Activated T-cell treated with anti-CD3 and anti-CD28 coated beads, Interleukin-2, amount 50 U/mL, for 72 hours (primary cell): ENCODE results near the gene DYDC1. TPM values are rescaled to one million over a fixed set of nuclear protein-coding genes. Genes with fewer than 3 reads are reported as not detected.
"Not testable (repeated sequence)": the region's sequence is repeated elsewhere in the genome, so short reads cannot be mapped to it uniquely, and the experiment has no call there.

ENCODE experiments used
- ATAC-seq, 2 donors: fragments of 150-1000 bp; cut with Tn5 transposase; replicated peaks in 1 of 2; 2 replicates each; pipeline ENCODE4 v1.10.0; 2021; ENCODE audit warnings: moderate library complexity in 2 of 2, mild to moderate bottlenecking in 1 of 2
- DNase-seq, 2 donors: peaks; one replicate each; pipeline ENCODE4 v3.0.0; 2021 to 2022; ENCODE audit warnings: mixed read lengths in 1 of 2
- H3K27ac Mint-ChIP-seq: one replicate; pipeline ENCODE4 v1.8.0; 2022; ENCODE audit warnings: mild to moderate bottlenecking, moderate library complexity, mixed read lengths
- H3K27me3 Mint-ChIP-seq: one replicate; pipeline ENCODE4 v1.8.0; 2022; ENCODE audit warnings: low read depth, mixed read lengths
- H3K36me3 Mint-ChIP-seq, 2 donors: one replicate each; pipeline ENCODE4 v1.8.0; 2022; ENCODE audit warnings: mixed read lengths in 2 of 2, mild to moderate bottlenecking in 1 of 2; ENCODE audit not compliant: insufficient read depth in 2 of 2
- H3K4me1 Mint-ChIP-seq: one replicate; pipeline ENCODE4 v1.8.0; 2022; ENCODE audit warnings: low read depth, mixed read lengths
- H3K4me3 Mint-ChIP-seq, 2 donors: one replicate each; pipeline ENCODE4 v1.8.0; 2022; ENCODE audit warnings: mild to moderate bottlenecking in 2 of 2, mixed read lengths in 2 of 2, moderate library complexity in 2 of 2
- H3K9me3 Mint-ChIP-seq, 2 donors: one replicate each; pipeline ENCODE4 v1.8.0; 2022; ENCODE audit warnings: mixed read lengths in 2 of 2
- total RNA-seq, 2 donors: library from RNA; stranded (reverse); gene quantifications; one replicate each; pipeline ENCODE4 v1.2.3, GENCODE V29; 2022

Gene DYDC1
- total RNA-seq, 2 donors from 2014 or later = not detected

DNA sequence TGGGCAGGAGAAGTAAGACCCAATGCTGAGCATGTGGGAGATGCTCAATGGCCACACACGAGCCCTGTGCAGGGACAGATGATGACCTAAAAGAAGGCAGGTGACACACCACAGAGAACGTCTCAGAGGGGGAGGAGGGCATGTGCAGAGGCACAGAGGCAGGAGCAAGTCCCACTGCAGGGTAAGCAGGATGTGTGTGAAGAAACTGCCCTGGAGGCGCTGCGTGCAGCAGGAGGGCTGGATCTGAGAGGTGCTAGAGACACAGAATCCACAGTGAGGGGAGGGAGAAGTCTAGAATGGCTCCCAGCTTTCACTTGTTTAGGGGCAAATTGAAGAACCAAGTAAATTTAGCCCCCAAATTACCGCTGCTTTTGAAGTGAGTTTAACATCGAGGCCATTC is 14.9 kb upstream of the DYDC1 start:
- Mint-ChIP-seq H3K4me1 (no peaks in the 10 kb centered on the region), H3K27me3 (no peaks in the 10 kb centered on the region), H3K4me3 (no peak overlapping the region), H3K9me3 (peaks cover 2 to 8% of the 10 kb centered on the region in 2 donors), H3K36me3 (peaks cover 4 to 9% of the 10 kb centered on the region in 2 donors), H3K27ac (no peak overlapping the region)
- no peak for DNase-seq
- ATAC-seq = no peak

DNA sequence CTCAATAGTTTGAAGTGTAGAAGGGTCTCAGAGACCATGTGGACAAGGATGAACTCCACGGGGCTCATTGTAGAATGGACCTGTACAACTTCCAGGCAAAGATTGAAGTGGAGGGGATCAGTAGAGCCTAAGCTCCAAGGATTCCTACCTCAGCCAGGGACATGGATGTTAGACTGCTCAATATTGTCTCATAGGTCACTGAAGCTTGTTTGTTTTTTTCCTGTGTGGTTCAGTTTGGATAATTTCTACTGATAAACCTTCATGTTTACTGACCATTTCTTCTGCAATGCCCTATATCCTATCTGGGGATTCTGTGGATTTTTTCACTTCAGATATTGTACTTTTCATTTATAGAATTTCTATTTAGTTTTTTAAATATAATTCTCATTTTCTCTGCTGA is 9.0 kb upstream of the DYDC1 start:
- Mint-ChIP-seq H3K27ac (no peak overlapping the region), H3K36me3 (peaks cover 4 to 11% of the 10 kb centered on the region in 2 donors), H3K9me3 (peaks cover 2 to 8% of the 10 kb centered on the region in 2 donors), H3K4me1 (no peaks in the 10 kb centered on the region), H3K4me3 (no peak overlapping the region), H3K27me3 (no peaks in the 10 kb centered on the region)
- DNase-seq = no peak
- no peak for ATAC-seq

DNA sequence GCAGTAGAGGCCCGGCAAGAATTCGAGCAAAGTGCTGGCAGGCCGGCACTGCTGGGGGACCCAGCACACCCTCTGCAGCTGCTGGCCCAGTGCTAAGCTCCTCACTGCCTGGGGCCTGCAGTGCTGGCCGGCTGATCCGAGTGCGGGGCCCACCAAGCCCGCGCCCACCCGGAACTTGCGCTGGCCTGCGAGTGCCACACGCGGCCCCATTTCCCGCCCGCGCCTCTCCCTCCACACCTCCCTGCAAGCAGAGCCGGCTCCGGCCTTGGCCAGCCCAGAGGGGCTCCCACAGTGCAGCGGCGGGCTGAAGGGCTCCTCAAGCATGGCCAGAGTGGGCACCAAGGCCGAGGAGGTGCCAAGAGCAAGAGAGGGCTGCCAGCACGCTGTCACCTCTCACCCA is 3.1 kb upstream of the DYDC1 start:
- Mint-ChIP-seq H3K9me3 (no peaks in the 10 kb centered on the region), H3K36me3 (no peaks in the 10 kb centered on the region), H3K27ac (no peak overlapping the region), H3K4me1 (no peaks in the 10 kb centered on the region), H3K27me3 (peaks cover 39% of the 10 kb centered on the region), H3K4me3 (no peak overlapping the region)
- no peak for DNase-seq
- ATAC-seq = no peak

DNA sequence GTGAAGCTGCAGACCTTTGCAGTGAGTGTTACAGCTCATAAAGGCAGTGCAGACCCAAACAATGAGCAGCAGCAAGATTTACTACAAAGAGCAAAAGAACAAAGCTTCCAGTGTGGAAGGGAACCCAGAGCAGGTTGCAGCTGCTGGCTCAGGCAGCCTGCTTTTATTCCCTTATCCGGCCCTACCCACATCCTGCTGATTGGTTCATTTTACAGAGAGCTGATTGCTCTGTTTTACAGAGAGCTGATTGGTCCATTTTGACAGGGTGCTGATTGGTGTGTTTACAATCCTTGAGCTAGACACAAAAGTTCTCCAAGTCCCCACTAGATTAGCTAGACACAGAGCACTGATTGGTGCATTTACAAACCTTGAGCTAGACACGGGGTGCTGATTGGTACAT is 2.4 kb upstream of the DYDC1 start:
- ATAC-seq, H3K27ac Mint-ChIP-seq, H3K4me3 Mint-ChIP-seq, DNase-seq, H3K4me1 Mint-ChIP-seq, H3K36me3 Mint-ChIP-seq, H3K9me3 Mint-ChIP-seq: not testable (repeated sequence)
- peaks cover 42% of the 10 kb centered on the region for H3K27me3 Mint-ChIP-seq

DNA sequence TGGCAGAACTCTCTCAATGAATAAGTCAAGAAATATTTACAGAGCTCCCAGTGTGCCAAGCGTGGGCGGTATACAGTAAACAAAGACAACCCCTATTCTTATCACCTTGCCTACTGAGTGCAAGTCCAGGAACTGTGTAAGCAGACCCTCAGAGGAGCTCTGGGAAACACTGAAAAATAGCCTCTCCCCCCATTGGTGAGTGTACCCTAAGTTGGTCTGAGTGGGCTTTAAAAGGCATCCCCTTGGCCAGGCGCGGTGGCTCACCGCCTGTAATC is 1.2 kb upstream of the DYDC1 start:
- Mint-ChIP-seq H3K27ac (no peak overlapping the region), H3K27me3 (peaks cover 43% of the 10 kb centered on the region), H3K4me3 (peak overlapping the region in 1 of 2 donors; percentile 85), H3K9me3 (no peaks in the 10 kb centered on the region), H3K4me1 (no peaks in the 10 kb centered on the region), H3K36me3 (no peaks in the 10 kb centered on the region)
- DNase-seq (no peak), ATAC-seq (no peak)

DNA sequence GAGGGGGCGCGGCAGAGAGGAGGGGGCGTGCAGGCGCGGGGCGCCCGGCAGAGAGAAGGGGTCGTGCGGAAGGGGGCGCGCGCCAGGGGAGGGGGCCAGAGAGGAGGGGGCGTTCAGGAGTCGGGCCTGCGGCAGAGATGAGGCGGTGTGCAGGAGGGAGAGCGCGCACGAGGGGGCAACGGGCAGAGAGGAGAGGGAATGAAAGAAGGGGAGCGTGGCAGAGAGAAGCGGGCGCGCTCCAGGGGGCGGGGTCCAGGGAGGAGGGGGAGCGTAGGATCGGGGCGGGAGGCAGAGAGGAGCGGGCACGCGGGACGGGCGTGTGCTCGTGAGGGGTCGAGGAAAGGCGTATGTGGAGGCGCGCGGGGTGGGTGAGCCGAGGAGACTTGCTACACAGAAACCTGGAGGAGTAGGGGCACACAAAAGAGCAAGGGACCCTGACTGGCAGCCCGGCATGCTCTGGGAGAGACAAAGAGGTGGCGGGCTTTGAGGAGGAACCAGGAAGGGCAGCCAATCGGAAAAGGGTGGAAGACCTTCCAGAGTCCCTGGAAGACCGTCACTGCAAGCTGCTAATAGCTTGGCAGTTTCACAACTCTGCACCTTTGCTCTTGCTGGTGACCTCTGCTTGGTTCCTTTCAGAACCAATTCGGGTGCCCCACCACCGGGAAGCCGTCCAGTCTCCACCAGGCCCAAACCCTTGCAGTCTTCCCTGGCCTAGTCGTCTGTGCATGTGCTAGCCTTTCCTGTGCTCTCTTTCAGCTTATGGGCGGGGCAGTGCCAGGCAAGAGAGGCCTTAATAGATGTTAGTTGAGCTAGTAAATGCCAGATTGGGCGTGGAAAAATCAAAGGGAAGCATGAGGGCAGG is 665 bp upstream of the DYDC1 start:
- DNase-seq = no peak
- Mint-ChIP-seq H3K27me3 (peaks cover 48% of the 10 kb centered on the region), H3K9me3 (no peaks in the 10 kb centered on the region), H3K27ac (no peak overlapping the region), H3K36me3 (no peaks in the 10 kb centered on the region), H3K4me1 (no peaks in the 10 kb centered on the region), H3K4me3 (peak overlapping the region; percentile 80 to 85)
- peak in 1 of 2 donors; percentile 25 for ATAC-seq

DNA sequence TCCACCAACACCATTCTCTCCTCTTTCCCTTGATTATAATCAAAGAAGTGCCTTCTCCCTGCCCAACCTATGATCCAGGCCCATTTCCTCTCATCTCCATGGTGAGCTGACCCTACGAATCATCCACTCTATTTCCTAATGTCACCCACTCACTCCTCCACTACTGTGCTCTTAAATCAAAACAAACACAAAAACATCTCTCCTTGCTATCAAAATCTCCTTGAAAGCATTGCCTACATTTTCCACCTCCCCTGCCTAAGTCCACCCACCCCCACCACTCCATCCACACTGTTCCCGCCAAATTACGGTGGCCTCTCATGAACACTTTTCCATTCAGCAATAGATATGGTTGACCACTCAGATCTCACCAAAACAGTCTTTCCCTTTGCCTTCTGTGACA is 5.3 kb downstream of the DYDC1 start:
- DNase-seq (no peak), ATAC-seq (no peak)
- Mint-ChIP-seq H3K27me3 (peaks cover 39% of the 10 kb centered on the region), H3K27ac (no peak overlapping the region), H3K9me3 (no peaks in the 10 kb centered on the region), H3K4me3 (no peak overlapping the region), H3K4me1 (no peaks in the 10 kb centered on the region), H3K36me3 (no peaks in the 10 kb centered on the region)

DNA sequence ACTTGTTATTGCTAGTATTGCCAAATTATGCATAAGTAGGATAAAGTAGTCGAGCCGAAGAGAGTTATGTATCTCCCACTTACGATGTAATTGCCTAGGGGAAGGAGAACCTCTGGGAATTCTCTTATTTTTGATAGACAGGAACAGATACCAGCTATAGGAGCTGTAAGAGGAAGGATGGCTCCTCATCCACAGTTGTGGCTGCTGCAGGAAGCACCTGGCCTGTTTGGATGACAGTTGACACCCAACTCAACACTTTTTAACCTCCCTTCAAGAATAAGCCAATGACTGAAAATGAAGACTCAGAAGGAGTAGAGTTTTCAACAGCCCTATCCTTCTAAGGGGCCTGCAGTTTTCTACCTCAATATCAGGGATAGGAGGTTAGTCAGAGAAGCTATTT is 6.3 kb downstream of the DYDC1 start:
- no peaks in the 10 kb centered on the region for H3K9me3 Mint-ChIP-seq
- DNase-seq (no peak), ATAC-seq (no peak)
- H3K4me1 Mint-ChIP-seq = no peaks in the 10 kb centered on the region
- H3K4me3 Mint-ChIP-seq = no peak overlapping the region
- H3K27ac Mint-ChIP-seq = no peak overlapping the region
- H3K27me3 Mint-ChIP-seq = peaks cover 29% of the 10 kb centered on the region
- no peaks in the 10 kb centered on the region for H3K36me3 Mint-ChIP-seq

DNA sequence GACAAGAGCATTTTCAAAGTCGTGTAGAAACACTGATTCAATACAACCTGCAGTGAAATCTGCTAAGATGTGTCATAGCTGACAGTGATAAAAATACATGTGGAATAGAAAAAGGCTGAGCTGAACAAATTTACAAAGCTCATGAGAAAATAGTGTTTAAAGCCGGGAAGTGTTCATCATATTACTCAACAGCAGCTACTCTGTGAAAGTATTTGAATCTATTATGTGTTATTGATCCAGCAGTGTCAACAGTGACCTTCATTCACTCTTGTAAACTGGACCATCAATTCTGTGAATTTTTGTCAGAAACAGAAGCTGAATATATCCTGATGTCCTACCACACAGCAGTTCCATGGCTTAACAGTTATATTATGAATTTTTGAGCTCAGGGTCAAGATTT is 11.6 kb downstream of the DYDC1 start:
- Mint-ChIP-seq H3K4me3 (no peak overlapping the region), H3K9me3 (no peaks in the 10 kb centered on the region), H3K27ac (no peak overlapping the region), H3K36me3 (no peaks in the 10 kb centered on the region), H3K4me1 (no peaks in the 10 kb centered on the region), H3K27me3 (peaks cover 3% of the 10 kb centered on the region)
- DNase-seq (no peak), ATAC-seq (no peak)

DNA sequence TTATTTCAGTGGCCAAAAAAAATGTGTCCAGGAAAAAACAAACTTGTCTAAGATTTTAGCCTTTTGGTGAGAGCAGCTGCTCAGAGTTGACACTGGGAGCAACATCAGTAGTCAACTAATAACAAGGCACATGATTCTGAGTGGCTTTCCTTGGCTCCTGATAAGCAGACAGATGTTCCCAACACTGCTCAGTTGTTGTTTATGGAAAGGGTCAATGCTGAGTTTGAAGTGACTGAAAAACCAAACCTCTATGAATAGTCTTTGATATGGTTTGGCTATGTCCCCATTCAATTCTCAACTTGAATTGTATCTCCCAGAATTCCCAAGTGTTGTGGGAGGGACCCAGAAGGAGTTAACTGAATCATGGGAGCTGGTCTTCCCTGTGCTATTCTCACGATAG is 12.3 kb downstream of the DYDC1 start:
- no peaks in the 10 kb centered on the region for H3K27me3 Mint-ChIP-seq
- no peaks in the 10 kb centered on the region for H3K4me1 Mint-ChIP-seq
- H3K4me3 Mint-ChIP-seq = no peak overlapping the region
- ATAC-seq (no peak), DNase-seq (no peak)
- no peaks in the 10 kb centered on the region for H3K36me3 Mint-ChIP-seq
- H3K27ac Mint-ChIP-seq = no peak overlapping the region
- H3K9me3 Mint-ChIP-seq = no peaks in the 10 kb centered on the region

DNA sequence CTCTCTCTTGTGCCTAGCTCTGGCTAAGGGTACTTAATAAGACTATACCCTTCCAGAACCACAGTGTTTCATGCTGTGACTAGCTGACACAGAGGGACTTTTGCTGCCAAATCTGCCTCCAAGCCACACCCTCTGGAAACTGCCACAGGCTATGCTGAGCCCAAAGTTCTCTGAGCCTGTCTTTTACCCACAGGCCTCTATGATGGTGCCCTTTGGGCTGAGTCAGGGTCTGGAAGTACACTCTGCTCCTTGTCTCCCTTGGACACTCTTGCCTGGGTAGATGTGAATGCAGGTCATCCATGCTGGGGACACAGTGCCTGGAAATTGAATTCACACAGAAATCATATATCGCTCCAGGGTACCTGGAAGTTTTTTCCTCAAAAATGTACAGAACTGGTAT is 22.6 kb downstream of the DYDC1 start:
- no peaks in the 10 kb centered on the region for H3K4me1 Mint-ChIP-seq
- ATAC-seq (no peak), DNase-seq (no peak)
- H3K4me3 Mint-ChIP-seq = no peak overlapping the region
- no peaks in the 10 kb centered on the region for H3K36me3 Mint-ChIP-seq
- peaks cover 12% of the 10 kb centered on the region for H3K27me3 Mint-ChIP-seq
- no peaks in the 10 kb centered on the region for H3K9me3 Mint-ChIP-seq
- H3K27ac Mint-ChIP-seq = no peak overlapping the region

DNA sequence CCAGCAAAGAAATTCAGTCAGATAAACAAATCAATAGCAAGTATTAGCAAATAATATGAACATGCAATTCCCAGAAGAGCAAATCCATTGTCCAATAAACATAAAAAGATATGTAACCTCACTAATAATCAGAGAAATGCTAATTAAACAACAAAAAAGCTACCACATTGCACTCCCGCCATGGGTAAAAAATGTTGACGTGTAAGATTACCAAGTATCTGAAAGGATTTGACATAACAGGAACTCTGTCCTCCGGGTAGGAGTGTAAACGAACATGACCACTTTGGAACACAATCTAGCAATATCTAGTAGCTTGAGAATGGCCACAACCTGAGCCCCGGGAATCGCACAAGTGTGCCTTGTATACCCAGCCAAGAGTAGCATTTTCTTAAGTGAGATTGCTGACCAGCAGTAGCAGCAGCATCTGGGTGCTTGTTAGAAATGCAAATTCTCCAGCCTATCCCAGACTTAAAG is 31.6 kb downstream of the DYDC1 start:
- no peak overlapping the region for H3K4me3 Mint-ChIP-seq
- no peaks in the 10 kb centered on the region for H3K36me3 Mint-ChIP-seq
- no peaks in the 10 kb centered on the region for H3K9me3 Mint-ChIP-seq
- H3K27me3 Mint-ChIP-seq = peaks cover 3% of the 10 kb centered on the region
- ATAC-seq (no peak), DNase-seq (no peak)
- H3K27ac Mint-ChIP-seq = no peak overlapping the region
- H3K4me1 Mint-ChIP-seq = no peaks in the 10 kb centered on the region

DNA sequence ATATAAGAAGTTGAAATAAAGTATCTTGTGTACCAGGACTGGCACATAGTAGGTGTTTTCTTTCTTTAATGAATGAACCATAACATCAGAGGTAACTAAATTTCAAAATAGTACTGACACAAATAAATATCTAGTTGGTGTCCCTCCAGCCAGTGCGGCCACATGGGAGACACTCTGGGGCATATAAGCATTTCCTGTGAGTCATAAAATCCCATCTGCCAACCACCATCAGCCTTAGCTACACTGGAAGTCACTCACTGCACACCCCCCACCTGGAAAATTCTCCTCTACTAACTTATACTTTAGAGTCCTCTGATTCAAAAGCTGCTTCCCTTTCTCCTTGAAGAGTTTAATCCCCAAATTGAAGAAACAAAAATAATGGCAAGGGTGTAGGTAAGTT is 32.5 kb downstream of the DYDC1 start:
- no peak for ATAC-seq
- no peak for DNase-seq
- no peaks in the 10 kb centered on the region for H3K4me1 Mint-ChIP-seq
- H3K27me3 Mint-ChIP-seq = peaks cover 8% of the 10 kb centered on the region
- H3K27ac Mint-ChIP-seq = no peak overlapping the region
- no peaks in the 10 kb centered on the region for H3K9me3 Mint-ChIP-seq
- H3K36me3 Mint-ChIP-seq = no peaks in the 10 kb centered on the region
- H3K4me3 Mint-ChIP-seq = no peak overlapping the region

DNA sequence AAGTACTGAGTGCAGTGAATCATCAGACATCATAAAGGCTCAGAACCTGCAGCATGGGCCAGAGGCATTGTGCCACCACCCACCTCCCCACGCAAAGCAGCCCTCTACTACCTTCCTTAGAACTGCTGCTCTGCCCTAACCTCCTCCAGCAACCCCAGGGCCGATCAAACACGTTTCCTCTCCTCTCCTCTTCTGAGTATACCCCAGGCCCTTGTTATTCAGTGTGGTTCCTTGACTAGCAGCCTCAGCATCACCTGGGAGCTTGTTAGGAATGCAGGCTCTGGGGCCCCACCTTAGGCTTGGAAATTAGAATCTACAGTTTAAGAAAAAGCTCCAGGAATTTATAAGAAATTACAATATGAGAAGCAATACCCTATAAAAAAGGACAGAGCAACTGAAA is 33.2 kb downstream of the DYDC1 start:
- DNase-seq (no peak), ATAC-seq (peak; percentile 37 to 43)
- Mint-ChIP-seq H3K27me3 (peaks cover 8% of the 10 kb centered on the region), H3K9me3 (no peaks in the 10 kb centered on the region), H3K36me3 (no peaks in the 10 kb centered on the region), H3K4me3 (no peak overlapping the region), H3K4me1 (no peaks in the 10 kb centered on the region), H3K27ac (no peak overlapping the region)
